ENCODE results near the gene DNAJC5. TPM values are rescaled to one million over a fixed set of nuclear protein-coding genes. Genes with fewer than 3 reads are reported as not detected.
A peak's percentile ranks its signal among the peaks of the same experiment; 100 is the strongest.

Gene DNAJC5
- total and polyA plus RNA-seq, 4 donors = 25.1 to 64.5 (median 37.3) TPM

DNA sequence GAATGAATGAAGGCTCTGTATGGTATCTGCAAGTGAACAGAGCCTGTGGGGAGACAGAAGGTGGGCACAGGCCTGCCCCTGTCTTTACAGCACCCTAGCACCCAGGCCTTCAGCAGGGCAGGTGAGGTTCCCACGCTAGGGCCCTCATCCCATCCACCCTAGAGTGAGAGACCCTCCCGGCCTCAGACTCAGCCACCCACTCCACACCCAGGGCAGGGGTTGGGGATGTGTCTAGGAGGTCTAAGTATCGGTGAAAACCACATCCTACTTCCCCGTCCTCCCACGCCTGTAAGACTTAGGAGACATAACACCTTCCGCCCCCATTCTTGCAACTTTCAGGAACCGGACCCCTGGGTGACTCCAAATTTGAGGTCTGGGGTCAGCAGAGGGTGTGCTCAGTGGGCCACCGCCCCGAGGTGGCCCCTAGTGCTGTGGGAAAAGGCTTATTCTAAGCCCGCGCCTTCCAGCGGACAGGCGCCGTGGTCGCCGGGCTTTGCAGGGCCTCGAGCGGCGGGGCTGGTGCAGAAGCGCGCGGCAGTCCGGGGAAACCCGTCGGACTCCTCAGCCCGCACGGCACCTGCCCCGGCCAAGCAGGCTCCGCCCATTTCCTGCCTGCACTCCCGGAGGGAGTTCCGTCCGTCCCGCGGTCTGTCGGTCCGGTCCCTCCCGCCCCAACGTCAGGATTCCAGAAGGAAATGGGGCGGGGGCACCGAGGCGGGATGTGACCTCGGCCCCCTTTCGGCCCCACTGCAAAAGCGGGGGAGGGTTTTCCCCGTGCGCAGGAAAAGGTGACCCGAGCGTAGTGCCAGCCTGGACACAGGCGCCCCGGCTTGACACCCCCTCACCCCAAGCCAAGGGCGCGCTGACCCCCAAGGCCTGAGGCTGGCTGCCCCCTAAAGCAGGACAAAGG, 83.6 kb downstream of the DNAJC5 start:
- DNase-seq = peak; percentile 45 to 70 (median 66)
- TF ChIP-seq, protein P1, sequence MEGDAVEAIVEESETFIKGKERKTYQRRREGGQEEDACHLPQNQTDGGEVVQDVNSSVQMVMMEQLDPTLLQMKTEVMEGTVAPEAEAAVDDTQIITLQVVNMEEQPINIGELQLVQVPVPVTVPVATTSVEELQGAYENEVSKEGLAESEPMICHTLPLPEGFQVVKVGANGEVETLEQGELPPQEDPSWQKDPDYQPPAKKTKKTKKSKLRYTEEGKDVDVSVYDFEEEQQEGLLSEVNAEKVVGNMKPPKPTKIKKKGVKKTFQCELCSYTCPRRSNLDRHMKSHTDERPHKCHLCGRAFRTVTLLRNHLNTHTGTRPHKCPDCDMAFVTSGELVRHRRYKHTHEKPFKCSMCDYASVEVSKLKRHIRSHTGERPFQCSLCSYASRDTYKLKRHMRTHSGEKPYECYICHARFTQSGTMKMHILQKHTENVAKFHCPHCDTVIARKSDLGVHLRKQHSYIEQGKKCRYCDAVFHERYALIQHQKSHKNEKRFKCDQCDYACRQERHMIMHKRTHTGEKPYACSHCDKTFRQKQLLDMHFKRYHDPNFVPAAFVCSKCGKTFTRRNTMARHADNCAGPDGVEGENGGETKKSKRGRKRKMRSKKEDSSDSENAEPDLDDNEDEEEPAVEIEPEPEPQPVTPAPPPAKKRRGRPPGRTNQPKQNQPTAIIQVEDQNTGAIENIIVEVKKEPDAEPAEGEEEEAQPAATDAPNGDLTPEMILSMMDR (IDR thresholded peaks at IDR 0.05; ENCODE audit: control extremely low read depth, extremely low read depth) = no peak
- Histone ChIP-seq H3K9me3 (ENCODE audit: control insufficient read depth in 4 of 4, insufficient read depth in 3 of 4, low read length in 3 of 4) (no peaks in the 10 kb centered on the region), H3K4me3 (peak overlapping the region; percentile 34), H3K27me3 (ENCODE audit: control insufficient read depth in 3 of 3, insufficient read depth in 3 of 3, low read length in 2 of 3) (peaks cover 0 to 4% (median 4%) of the 10 kb centered on the region in 3 donors), H3K4me1 (ENCODE audit: control insufficient read depth in 5 of 5, insufficient read depth in 5 of 5, low read length in 5 of 5) (peaks cover 5 to 29% (median 13%) of the 10 kb centered on the region in 5 donors), H3K27ac (ENCODE audit: low read depth in 1 of 2, low read length in 1 of 2) (peak overlapping the region; percentile 69 to 83), H3K36me3 (ENCODE audit: control insufficient read depth in 4 of 4, insufficient read depth in 4 of 4, low read length in 4 of 4) (peaks cover 0 to 5% (median 2%) of the 10 kb centered on the region in 4 donors), H3K9ac (ENCODE audit: insufficient read depth in 1 of 2, low read length in 2 of 2) (no peak overlapping the region)
- WGBS, 2 donors = 5 to 8% methylated on average over 43 to 52 of the region's 52 CpGs
- no peak for ATAC-seq (ENCODE audit: insufficient read depth, low FRiP score)

DNA sequence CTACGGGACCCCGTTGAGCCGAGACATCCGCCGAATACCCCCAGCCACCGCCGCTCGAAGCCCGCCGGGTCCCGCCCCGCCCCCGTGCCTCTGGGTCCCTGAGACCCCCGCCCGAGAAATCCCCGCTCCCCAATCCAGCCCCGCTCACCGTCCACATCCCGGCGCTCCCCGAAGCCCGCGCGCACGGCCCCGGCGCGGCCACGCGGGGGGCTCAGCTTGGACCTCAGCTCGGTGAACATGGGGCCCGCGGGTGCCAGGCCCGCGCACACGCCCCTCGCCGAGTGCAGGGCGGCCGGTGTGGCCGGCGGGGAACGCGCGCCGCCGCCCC, 84.3 kb downstream of the DNAJC5 start:
- DNase-seq = no peak
- TF ChIP-seq, protein P1 (IDR thresholded peaks at IDR 0.05; ENCODE audit: control extremely low read depth, extremely low read depth) = no peak

DNA sequence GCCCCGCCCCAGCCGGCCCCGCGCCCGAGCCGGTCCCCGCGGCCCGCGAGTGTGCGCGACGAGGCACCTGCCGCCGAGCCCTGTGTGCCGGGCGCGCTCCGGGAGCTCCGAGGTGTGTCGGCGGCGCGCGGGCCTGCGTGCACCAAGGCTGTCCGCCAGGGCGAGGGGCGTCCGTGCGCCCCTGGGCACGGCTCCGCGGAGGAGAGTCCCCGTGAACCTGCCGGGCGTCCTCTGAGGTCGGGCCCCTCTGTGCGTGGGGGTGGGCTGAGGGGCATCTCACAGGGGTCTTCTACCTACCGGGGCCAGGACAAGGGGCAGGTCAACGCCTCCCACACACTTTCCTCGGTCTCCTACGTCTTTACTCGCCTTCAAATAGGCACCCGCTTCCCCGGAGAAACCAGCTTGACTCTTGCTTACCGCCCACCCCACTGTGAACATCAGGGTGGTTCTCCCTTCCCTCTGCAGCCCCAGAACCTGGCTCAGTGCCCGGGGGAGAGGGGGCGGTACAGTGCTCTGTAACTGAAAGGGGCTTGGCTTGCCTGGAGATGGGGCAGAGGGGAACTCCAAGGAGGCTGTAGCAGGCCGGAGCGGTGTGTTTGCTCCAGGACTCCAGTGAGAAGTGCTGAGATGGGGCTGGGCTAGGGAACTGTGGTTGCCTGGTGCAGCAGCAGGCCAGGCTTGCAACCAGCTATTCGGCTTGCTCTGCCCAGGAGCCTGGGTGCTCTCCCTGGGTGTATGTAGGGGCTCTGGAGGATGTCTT, 84.8 kb downstream of the DNAJC5 start, which contains the start of gene SAMD10:
Gene SAMD10 (minus strand): TSS at position 86 of the 760 bp plus-strand sequence. CDS start 175 bp downstream, outside the sequence.
- peaks cover 5 to 29% (median 13%) of the 10 kb centered on the region in 5 donors for H3K4me1 ChIP-seq (ENCODE audit: control insufficient read depth in 5 of 5, insufficient read depth in 5 of 5, low read length in 5 of 5)
- WGBS, 2 donors = 2% methylated on average over 42 to 52 of the region's 52 CpGs
- no peak within 1 kb of the TSS for H3K9ac ChIP-seq (ENCODE audit: insufficient read depth in 1 of 2, low read length in 2 of 2)
- peaks cover 4 to 9% (median 6%) of the 10 kb centered on the region in 4 donors for H3K36me3 ChIP-seq (ENCODE audit: control insufficient read depth in 4 of 4, insufficient read depth in 4 of 4, low read length in 4 of 4)
- DNase-seq (peak; percentile 87 to 90 (median 88)), ATAC-seq (ENCODE audit: insufficient read depth, low FRiP score) (no peak)
- H3K9me3 ChIP-seq (ENCODE audit: control insufficient read depth in 4 of 4, insufficient read depth in 3 of 4, low read length in 3 of 4) = no peaks in the 10 kb centered on the region
- peak within 1 kb of the TSS; percentile 82 to 83 for H3K27ac ChIP-seq (ENCODE audit: low read depth in 1 of 2, low read length in 1 of 2)
- TF ChIP-seq, protein P1 (IDR thresholded peaks at IDR 0.05; ENCODE audit: control extremely low read depth, extremely low read depth) = no peak
- H3K4me3 ChIP-seq = peak within 1 kb of the TSS; percentile 34
- H3K27me3 ChIP-seq (ENCODE audit: control insufficient read depth in 3 of 3, insufficient read depth in 3 of 3, low read length in 2 of 3) = peaks cover 0 to 4% (median 4%) of the 10 kb centered on the region in 3 donors

More for the DNA sequence above, 84.3 kb downstream of the DNAJC5 start:
- peaks cover 5 to 29% (median 13%) of the 10 kb centered on the region in 5 donors for H3K4me1 ChIP-seq (ENCODE audit: control insufficient read depth in 5 of 5, insufficient read depth in 5 of 5, low read length in 5 of 5)
- no peak for ATAC-seq (ENCODE audit: insufficient read depth, low FRiP score)
- H3K9ac ChIP-seq (ENCODE audit: insufficient read depth in 1 of 2, low read length in 2 of 2) = no peak overlapping the region
- peak overlapping the region; percentile 69 to 83 for H3K27ac ChIP-seq (ENCODE audit: low read depth in 1 of 2, low read length in 1 of 2)
- no peaks in the 10 kb centered on the region for H3K9me3 ChIP-seq (ENCODE audit: control insufficient read depth in 4 of 4, insufficient read depth in 3 of 4, low read length in 3 of 4)
- peaks cover 0 to 4% (median 4%) of the 10 kb centered on the region in 3 donors for H3K27me3 ChIP-seq (ENCODE audit: control insufficient read depth in 3 of 3, insufficient read depth in 3 of 3, low read length in 2 of 3)
- 1% methylated on average over 28 to 47 of the region's 47 CpGs for WGBS, 2 donors
- H3K4me3 ChIP-seq = peak overlapping the region; percentile 34
- H3K36me3 ChIP-seq (ENCODE audit: control insufficient read depth in 4 of 4, insufficient read depth in 4 of 4, low read length in 4 of 4) = peaks cover 0 to 5% (median 2%) of the 10 kb centered on the region in 4 donors
